ENCODE measurements around the gene SCFD2. TPM values are rescaled to one million over a fixed set of nuclear protein-coding genes. Genes with fewer than 3 reads are reported as not detected.
A peak's percentile ranks its signal among the peaks of the same experiment; 100 is the strongest.

Gene SCFD2
- total RNA-seq, 1 donor from 2014 or later, result 16.2 TPM

GRCh38 chr4:53013873-53014775, 351.7 kb downstream of the SCFD2 start:
- H3K27me3 ChIP-seq (ENCODE audit: control insufficient read depth in 3 of 3, insufficient read depth in 3 of 3, low read length in 3 of 3), result no peaks in the 10 kb centered on the region
- no peaks in the 10 kb centered on the region for H3K36me3 ChIP-seq (ENCODE audit: control insufficient read depth in 3 of 3, insufficient read depth in 3 of 3, low read length in 3 of 3)
- H3K4me3 ChIP-seq (ENCODE audit: low read length in 3 of 3), result no peak overlapping the region
- no peak overlapping the region for H3K9ac ChIP-seq (ENCODE audit: low read depth in 1 of 3, low read length in 3 of 3)
- no peaks in the 10 kb centered on the region for H3K9me3 ChIP-seq (ENCODE audit: control insufficient read depth in 3 of 3, low read length in 3 of 3)
- H3K4me1 ChIP-seq (ENCODE audit: control insufficient read depth in 3 of 3, insufficient read depth in 3 of 3, low read length in 3 of 3), result peaks cover 0 to 24% (median 24%) of the 10 kb centered on the region in 3 donors
- H3K27ac ChIP-seq (ENCODE audit: low read depth, low read length), result no peak overlapping the region

DNA sequence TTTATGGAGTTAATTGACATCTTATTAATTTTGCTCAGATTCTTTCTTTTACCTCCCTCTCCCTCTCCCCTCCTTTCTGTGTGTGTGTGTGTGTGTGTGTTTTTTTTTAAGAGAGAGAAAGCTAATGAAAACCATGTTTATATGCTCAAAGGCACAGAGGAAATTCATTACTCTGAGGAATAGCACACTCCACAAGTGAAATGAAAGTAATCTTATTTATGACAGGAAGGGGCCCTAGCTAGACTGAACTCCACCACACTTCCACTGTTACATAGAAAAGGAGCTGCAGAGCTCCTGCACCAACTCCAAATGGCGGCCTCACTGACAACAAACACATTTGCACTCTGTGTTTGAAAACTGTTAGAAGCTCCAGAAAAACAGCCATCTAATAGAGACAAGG, 353.1 kb downstream of the SCFD2 start:
- no peak overlapping the region for H3K27ac ChIP-seq (ENCODE audit: low read depth, low read length)
- peaks cover 0 to 24% (median 24%) of the 10 kb centered on the region in 3 donors for H3K4me1 ChIP-seq (ENCODE audit: control insufficient read depth in 3 of 3, insufficient read depth in 3 of 3, low read length in 3 of 3)
- no peaks in the 10 kb centered on the region for H3K36me3 ChIP-seq (ENCODE audit: control insufficient read depth in 3 of 3, insufficient read depth in 3 of 3, low read length in 3 of 3)
- H3K9me3 ChIP-seq (ENCODE audit: control insufficient read depth in 3 of 3, low read length in 3 of 3), result no peaks in the 10 kb centered on the region
- H3K27me3 ChIP-seq (ENCODE audit: control insufficient read depth in 3 of 3, insufficient read depth in 3 of 3, low read length in 3 of 3), result no peaks in the 10 kb centered on the region
- H3K4me3 ChIP-seq (ENCODE audit: low read length in 3 of 3), result no peak overlapping the region
- no peak overlapping the region for H3K9ac ChIP-seq (ENCODE audit: low read depth in 1 of 3, low read length in 3 of 3)

DNA sequence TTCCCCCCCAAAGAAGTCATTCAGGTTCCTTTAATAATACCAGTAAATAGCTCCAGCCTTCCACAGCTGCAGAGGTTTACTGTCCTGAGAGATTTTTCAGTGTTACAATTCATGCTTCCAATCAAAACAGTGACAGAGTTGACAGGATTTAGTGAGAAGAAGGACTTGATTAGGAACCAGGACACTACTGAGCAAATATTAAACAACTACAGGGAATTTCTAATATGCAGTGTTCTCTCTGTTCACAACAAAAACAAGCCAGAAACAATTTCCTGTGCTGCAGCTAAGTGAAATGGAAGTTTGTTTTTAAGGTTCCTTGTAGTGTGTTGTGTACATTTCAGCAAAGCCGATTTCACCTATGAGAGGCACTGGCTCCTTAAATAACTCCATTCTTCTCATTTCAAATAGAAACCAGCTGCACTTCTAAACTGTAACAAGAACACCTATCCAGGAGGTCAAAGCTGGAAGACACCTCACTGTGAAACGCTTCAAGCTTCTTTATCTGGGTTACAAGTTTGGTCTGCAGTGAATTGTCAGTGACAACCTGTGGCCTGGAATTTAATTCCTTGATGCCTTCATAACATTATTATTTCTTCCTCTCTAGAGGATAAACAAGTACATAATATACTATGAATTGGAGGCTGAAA, 354.5 kb downstream of the SCFD2 start:
- Histone ChIP-seq H3K27ac (ENCODE audit: low read depth, low read length) (no peak overlapping the region), H3K4me3 (ENCODE audit: low read length in 3 of 3) (no peak overlapping the region), H3K36me3 (ENCODE audit: control insufficient read depth in 3 of 3, insufficient read depth in 3 of 3, low read length in 3 of 3) (no peaks in the 10 kb centered on the region), H3K9me3 (ENCODE audit: control insufficient read depth in 3 of 3, low read length in 3 of 3) (no peaks in the 10 kb centered on the region), H3K9ac (ENCODE audit: low read depth in 1 of 3, low read length in 3 of 3) (peak overlapping the region in 1 of 3 donors; percentile 24), H3K27me3 (ENCODE audit: control insufficient read depth in 3 of 3, insufficient read depth in 3 of 3, low read length in 3 of 3) (no peaks in the 10 kb centered on the region), H3K4me1 (ENCODE audit: control insufficient read depth in 3 of 3, insufficient read depth in 3 of 3, low read length in 3 of 3) (peaks cover 2 to 31% (median 29%) of the 10 kb centered on the region in 3 donors)

DNA sequence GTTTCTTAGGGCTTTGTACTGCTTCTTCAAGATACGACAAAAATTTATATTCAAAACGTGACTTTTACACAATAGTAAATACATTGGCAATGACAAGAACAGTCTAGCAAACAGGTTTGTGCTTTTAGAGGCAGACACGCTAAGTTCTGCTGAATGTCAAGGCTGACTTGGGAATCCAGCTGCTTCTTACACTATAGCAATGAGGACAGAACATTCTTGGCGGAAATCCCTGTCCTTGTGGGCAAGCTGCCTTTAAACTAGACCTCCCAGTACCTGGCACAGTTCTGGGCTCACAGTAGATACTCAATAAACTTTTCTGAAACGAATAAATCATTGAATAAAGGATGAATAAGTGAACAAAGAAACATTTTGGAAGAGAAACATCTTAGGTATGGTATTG, 355.5 kb downstream of the SCFD2 start:
- Histone ChIP-seq H3K27me3 (ENCODE audit: control insufficient read depth in 3 of 3, insufficient read depth in 3 of 3, low read length in 3 of 3) (no peaks in the 10 kb centered on the region), H3K4me1 (ENCODE audit: control insufficient read depth in 3 of 3, insufficient read depth in 3 of 3, low read length in 3 of 3) (peaks cover 8 to 37% (median 35%) of the 10 kb centered on the region in 3 donors), H3K9me3 (ENCODE audit: control insufficient read depth in 3 of 3, low read length in 3 of 3) (no peaks in the 10 kb centered on the region), H3K4me3 (ENCODE audit: low read length in 3 of 3) (no peak overlapping the region), H3K36me3 (ENCODE audit: control insufficient read depth in 3 of 3, insufficient read depth in 3 of 3, low read length in 3 of 3) (no peaks in the 10 kb centered on the region), H3K27ac (ENCODE audit: low read depth, low read length) (no peak overlapping the region), H3K9ac (ENCODE audit: low read depth in 1 of 3, low read length in 3 of 3) (no peak overlapping the region)

DNA sequence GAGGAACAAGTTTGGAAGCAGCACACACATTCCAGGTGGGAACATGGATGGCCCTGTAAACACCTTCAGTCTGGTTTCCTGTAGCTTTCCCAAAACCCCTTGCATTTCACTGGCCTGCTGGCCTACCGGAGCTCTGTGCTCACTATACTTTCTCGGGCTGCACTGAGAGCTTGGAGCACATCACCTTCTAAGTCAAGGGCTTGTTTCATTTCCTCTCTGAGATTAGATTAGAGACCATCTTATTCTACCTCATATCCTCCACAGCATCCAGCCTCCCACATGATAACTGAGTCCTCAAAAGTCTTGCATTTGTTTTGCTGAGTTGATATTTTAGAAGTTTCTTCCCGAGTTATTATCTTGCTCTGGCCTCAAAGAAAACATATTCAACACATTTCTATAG, 356.0 kb downstream of the SCFD2 start:
- Histone ChIP-seq H3K9ac (ENCODE audit: low read depth in 1 of 3, low read length in 3 of 3) (no peak overlapping the region), H3K4me1 (ENCODE audit: control insufficient read depth in 3 of 3, insufficient read depth in 3 of 3, low read length in 3 of 3) (peaks cover 8 to 37% (median 35%) of the 10 kb centered on the region in 3 donors), H3K27me3 (ENCODE audit: control insufficient read depth in 3 of 3, insufficient read depth in 3 of 3, low read length in 3 of 3) (no peaks in the 10 kb centered on the region), H3K27ac (ENCODE audit: low read depth, low read length) (no peak overlapping the region), H3K4me3 (ENCODE audit: low read length in 3 of 3) (no peak overlapping the region), H3K36me3 (ENCODE audit: control insufficient read depth in 3 of 3, insufficient read depth in 3 of 3, low read length in 3 of 3) (no peaks in the 10 kb centered on the region), H3K9me3 (ENCODE audit: control insufficient read depth in 3 of 3, low read length in 3 of 3) (no peaks in the 10 kb centered on the region)

- H3K4me3 ChIP-seq (ENCODE audit: low read length in 3 of 3), result no peak overlapping the region
- no peaks in the 10 kb centered on the region for H3K27me3 ChIP-seq (ENCODE audit: control insufficient read depth in 3 of 3, insufficient read depth in 3 of 3, low read length in 3 of 3)
- H3K4me1 ChIP-seq (ENCODE audit: control insufficient read depth in 3 of 3, insufficient read depth in 3 of 3, low read length in 3 of 3), result peaks cover 8 to 38% (median 27%) of the 10 kb centered on the region in 3 donors
- no peak overlapping the region for H3K9ac ChIP-seq (ENCODE audit: low read depth in 1 of 3, low read length in 3 of 3)
- H3K36me3 ChIP-seq (ENCODE audit: control insufficient read depth in 3 of 3, insufficient read depth in 3 of 3, low read length in 3 of 3), result no peaks in the 10 kb centered on the region
- no peak overlapping the region for H3K27ac ChIP-seq (ENCODE audit: low read depth, low read length)
- H3K9me3 ChIP-seq (ENCODE audit: control insufficient read depth in 3 of 3, low read length in 3 of 3), result no peaks in the 10 kb centered on the region
Observed at GRCh38 chr4:53007024-53007423, 358.8 kb downstream of the SCFD2 start.

DNA sequence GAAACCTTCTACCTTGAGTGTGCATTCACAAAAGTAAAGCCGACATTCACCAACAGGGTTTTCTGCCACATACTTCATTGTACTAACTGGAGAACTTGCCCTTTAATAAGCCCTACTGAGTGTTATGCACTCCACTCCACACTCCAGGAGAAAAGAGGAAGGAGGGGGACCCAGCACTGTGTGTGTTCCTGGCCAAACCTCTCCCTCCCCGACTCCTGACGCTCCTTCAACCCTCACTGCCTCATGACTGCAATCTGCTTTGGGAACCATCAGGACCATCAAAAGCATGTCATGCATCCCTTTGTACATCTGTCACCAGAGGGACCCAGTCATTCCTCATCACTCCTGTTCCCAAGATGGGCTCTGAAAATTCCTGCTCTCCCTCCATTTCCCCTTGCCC, 360.1 kb downstream of the SCFD2 start:
- no peak overlapping the region for H3K27ac ChIP-seq (ENCODE audit: low read depth, low read length)
- H3K27me3 ChIP-seq (ENCODE audit: control insufficient read depth in 3 of 3, insufficient read depth in 3 of 3, low read length in 3 of 3), result no peaks in the 10 kb centered on the region
- H3K9me3 ChIP-seq (ENCODE audit: control insufficient read depth in 3 of 3, low read length in 3 of 3), result no peaks in the 10 kb centered on the region
- no peak overlapping the region for H3K4me3 ChIP-seq (ENCODE audit: low read length in 3 of 3)
- no peaks in the 10 kb centered on the region for H3K36me3 ChIP-seq (ENCODE audit: control insufficient read depth in 3 of 3, insufficient read depth in 3 of 3, low read length in 3 of 3)
- H3K9ac ChIP-seq (ENCODE audit: low read depth in 1 of 3, low read length in 3 of 3), result no peak overlapping the region
- H3K4me1 ChIP-seq (ENCODE audit: control insufficient read depth in 3 of 3, insufficient read depth in 3 of 3, low read length in 3 of 3), result peaks cover 8 to 32% (median 18%) of the 10 kb centered on the region in 3 donors

DNA sequence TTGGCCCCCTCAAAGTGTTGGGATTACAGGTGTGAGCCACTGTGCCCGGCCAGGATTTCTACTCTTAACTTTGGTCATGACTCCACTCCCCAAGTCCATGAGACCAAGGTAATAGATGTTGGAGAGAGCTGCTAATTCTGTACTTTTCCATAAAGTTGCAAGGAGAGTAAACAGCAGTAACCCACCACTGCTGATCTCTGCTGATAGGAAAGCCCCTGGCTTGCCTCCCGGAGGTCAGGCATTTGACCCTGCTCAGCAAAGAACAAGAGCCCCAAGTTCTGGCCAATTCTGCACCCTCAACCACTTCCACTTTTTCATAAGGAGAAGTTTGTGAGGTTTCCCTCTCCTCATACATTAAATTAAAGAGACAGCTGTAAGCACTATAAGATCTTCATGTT, 360.7 kb downstream of the SCFD2 start:
- Histone ChIP-seq H3K9me3 (ENCODE audit: control insufficient read depth in 3 of 3, low read length in 3 of 3) (no peaks in the 10 kb centered on the region), H3K27me3 (ENCODE audit: control insufficient read depth in 3 of 3, insufficient read depth in 3 of 3, low read length in 3 of 3) (no peaks in the 10 kb centered on the region), H3K9ac (ENCODE audit: low read depth in 1 of 3, low read length in 3 of 3) (no peak overlapping the region), H3K4me3 (ENCODE audit: low read length in 3 of 3) (no peak overlapping the region), H3K4me1 (ENCODE audit: control insufficient read depth in 3 of 3, insufficient read depth in 3 of 3, low read length in 3 of 3) (peaks cover 8 to 29% (median 17%) of the 10 kb centered on the region in 3 donors), H3K27ac (ENCODE audit: low read depth, low read length) (no peak overlapping the region), H3K36me3 (ENCODE audit: control insufficient read depth in 3 of 3, insufficient read depth in 3 of 3, low read length in 3 of 3) (no peaks in the 10 kb centered on the region)

DNA sequence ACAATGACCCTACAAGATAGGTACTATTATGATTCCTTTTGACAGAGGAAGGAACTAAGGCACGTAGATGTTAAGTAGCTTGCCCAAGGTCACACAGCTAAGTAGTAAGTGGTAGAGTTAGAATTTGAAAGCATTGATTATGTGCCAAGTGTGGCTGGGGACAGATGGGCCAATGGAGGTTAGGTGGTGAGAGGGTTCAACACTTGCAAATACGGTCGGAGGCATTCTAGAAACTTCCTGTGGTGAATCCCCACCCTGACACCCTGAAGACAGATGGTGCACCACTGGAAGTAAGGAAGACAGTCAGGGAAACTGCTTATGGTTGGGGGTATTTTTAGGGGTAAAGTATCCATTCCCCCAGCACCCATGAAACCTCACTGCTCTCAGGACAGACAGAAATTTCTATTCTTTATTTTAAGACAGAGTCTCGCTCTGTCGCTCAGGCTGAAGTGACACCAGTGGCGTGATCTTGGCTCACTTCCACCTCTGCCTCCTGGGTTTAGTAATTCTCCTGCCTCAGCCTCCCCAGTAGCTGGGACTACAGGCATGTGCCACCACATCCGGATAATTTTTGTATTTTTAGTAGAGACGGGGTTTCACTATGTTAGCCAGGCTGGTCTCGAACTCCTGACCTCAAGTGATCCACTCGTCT, 361.2 kb downstream of the SCFD2 start:
- no peak overlapping the region for H3K27ac ChIP-seq (ENCODE audit: low read depth, low read length)
- no peak overlapping the region for H3K4me3 ChIP-seq (ENCODE audit: low read length in 3 of 3)
- H3K4me1 ChIP-seq (ENCODE audit: control insufficient read depth in 3 of 3, insufficient read depth in 3 of 3, low read length in 3 of 3), result peaks cover 8 to 27% (median 13%) of the 10 kb centered on the region in 3 donors
- no peak overlapping the region for H3K9ac ChIP-seq (ENCODE audit: low read depth in 1 of 3, low read length in 3 of 3)
- no peaks in the 10 kb centered on the region for H3K9me3 ChIP-seq (ENCODE audit: control insufficient read depth in 3 of 3, low read length in 3 of 3)
- H3K36me3 ChIP-seq (ENCODE audit: control insufficient read depth in 3 of 3, insufficient read depth in 3 of 3, low read length in 3 of 3), result no peaks in the 10 kb centered on the region
- no peaks in the 10 kb centered on the region for H3K27me3 ChIP-seq (ENCODE audit: control insufficient read depth in 3 of 3, insufficient read depth in 3 of 3, low read length in 3 of 3)

DNA sequence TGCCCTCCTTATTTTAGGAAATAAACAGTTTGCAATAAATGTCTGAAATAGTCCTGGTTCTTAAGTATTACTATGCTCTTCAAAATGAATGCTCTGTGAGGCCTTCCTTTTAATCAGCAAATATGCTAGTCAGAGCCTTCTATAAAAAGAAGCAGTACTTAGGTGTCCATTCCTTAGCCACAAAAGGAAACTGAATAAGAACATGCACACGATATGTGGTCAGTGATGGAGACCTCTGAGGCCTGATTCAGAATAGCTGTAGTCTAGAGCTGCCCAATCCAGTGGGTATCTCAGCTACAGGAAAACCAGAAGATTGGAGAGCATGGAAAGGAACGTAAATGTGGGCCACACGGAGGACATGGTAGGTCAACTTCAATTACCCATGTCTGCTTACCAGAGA, 361.9 kb downstream of the SCFD2 start:
- Histone ChIP-seq H3K4me1 (ENCODE audit: control insufficient read depth in 3 of 3, insufficient read depth in 3 of 3, low read length in 3 of 3) (peaks cover 8 to 24% (median 13%) of the 10 kb centered on the region in 3 donors), H3K4me3 (ENCODE audit: low read length in 3 of 3) (no peak overlapping the region), H3K9me3 (ENCODE audit: control insufficient read depth in 3 of 3, low read length in 3 of 3) (no peaks in the 10 kb centered on the region), H3K27me3 (ENCODE audit: control insufficient read depth in 3 of 3, insufficient read depth in 3 of 3, low read length in 3 of 3) (no peaks in the 10 kb centered on the region), H3K36me3 (ENCODE audit: control insufficient read depth in 3 of 3, insufficient read depth in 3 of 3, low read length in 3 of 3) (no peaks in the 10 kb centered on the region), H3K9ac (ENCODE audit: low read depth in 1 of 3, low read length in 3 of 3) (no peak overlapping the region), H3K27ac (ENCODE audit: low read depth, low read length) (no peak overlapping the region)
